K562 (cell line): ENCODE measurements around the gene MAP2K7. TPM values are rescaled to one million over a fixed set of nuclear protein-coding genes. Genes with fewer than 3 reads are reported as not detected.

Source experiments
- CHD1 ChIP-seq: fragments of 200-600 bp; sonication (generic); IDR thresholded peaks from one replicate; pipeline ENCODE4 v1.6.1; 2012; ENCODE audit warnings: mild to moderate bottlenecking, moderate library complexity, low read length, inconsistent platforms
- CREB1 ChIP-seq, 2 experiments: sonication (generic) in 1 of 2; formaldehyde crosslinking in 1 of 2; IDR thresholded peaks; 2 replicates each; pipeline versions ENCODE4 v1.6.1 to v1.8.0; 2012 to 2022; ENCODE audit warnings: inconsistent platforms in 1 of 2, mild to moderate bottlenecking in 1 of 2, missing genetic modification reagents in 1 of 2, moderate library complexity in 1 of 2
- ESRRA ChIP-seq: fragments of 450-650 bp; IDR thresholded peaks from 2 replicates; pipeline ENCODE4 v1.6.1; 2014; ENCODE audit warnings: low read depth, mild to moderate bottlenecking, moderate library complexity, borderline replicate concordance
- FOSL1 ChIP-seq: fragments of 200-800 bp; sonication (Bioruptor generic); conservative IDR thresholded peaks from 2 replicates; pipeline ENCODE4 v1.6.1; 2016; ENCODE audit warnings: missing genetic modification characterization, missing compliant biosample characterization
- KDM4B ChIP-seq, 2 experiments: fragments of 450-650 bp in 1 of 2; sonication (generic) in 1 of 2; IDR thresholded peaks; 2 replicates each; pipeline ENCODE4 v1.6.1; 2016 to 2017; ENCODE audit warnings: borderline replicate concordance in 2 of 2, antibody characterized with exemption in 1 of 2, low read depth in 1 of 2, mild to moderate bottlenecking in 1 of 2
- LARP7 ChIP-seq: fragments of 450-650 bp; IDR thresholded peaks from 2 replicates; pipeline ENCODE4 v1.6.1; 2016
- MXI1 ChIP-seq: IDR thresholded peaks from 2 replicates; pipeline ENCODE4 v1.6.1; 2011; ENCODE audit warnings: low read depth, mild to moderate bottlenecking, improper control_type of control experiment, low read length
- PML ChIP-seq: IDR thresholded peaks from 2 replicates; pipeline ENCODE4 v1.6.1; 2012; ENCODE audit warnings: low read length, inconsistent platforms
- PTBP1 ChIP-seq: fragments of 200-400 bp; formaldehyde crosslinking; IDR thresholded peaks from 2 replicates; pipeline ENCODE4 v1.6.1; 2017; ENCODE audit warnings: low read depth, low read length
- PTTG1 ChIP-seq: fragments of 450-650 bp; IDR thresholded peaks from 2 replicates; pipeline ENCODE4 v1.6.1; 2016; ENCODE audit warnings: low read depth, mild to moderate bottlenecking, missing genetic modification characterization, missing compliant biosample characterization
- RAD21 ChIP-seq, 2 experiments: fragments of 250-450 bp in 1 of 2; fragments of 450-650 bp in 1 of 2; sonication (Bioruptor Pico) in 1 of 2; formaldehyde crosslinking in 1 of 2; IDR thresholded peaks in 1 of 2; conservative IDR thresholded peaks in 1 of 2; 2 replicates each; pipeline versions ENCODE4 v1.4.0 to v1.8.0; 2020 to 2022; ENCODE audit warnings: mild to moderate bottlenecking in 2 of 2, moderate library complexity in 1 of 2
- TAF15 ChIP-seq: fragments of 200-400 bp; formaldehyde crosslinking; IDR thresholded peaks from 2 replicates; pipeline ENCODE4 v1.6.1; 2017; ENCODE audit warnings: mild to moderate bottlenecking, low read depth, low read length, moderate library complexity
- ZKSCAN1 ChIP-seq: fragments of 150-350 bp; IDR thresholded peaks from 2 replicates; pipeline ENCODE4 v1.6.1; 2016; ENCODE audit warnings: low read depth, low read length
- ZKSCAN3 ChIP-seq: fragments of 250-450 bp; sonication (Bioruptor Pico); IDR thresholded peaks from 2 replicates; pipeline ENCODE4 v1.4.0; 2020
- ZNF3 ChIP-seq: fragments of 250-450 bp; sonication (Bioruptor Pico); IDR thresholded peaks from 2 replicates; pipeline ENCODE4 v1.5.0; 2021; ENCODE audit warnings: mild to moderate bottlenecking, moderate library complexity
- polyA plus RNA-seq, 8 experiments: library from polyadenylated mRNA; depleted of rRNA in 4 of 8; stranded (reverse) in 5 of 8; unstranded in 3 of 8; fragments of >200 nt; fragmentation: Nextera tagmentation in 2 of 8; fragmentation: Illumina TruSeq in 1 of 8; extraction: Ambion mirVana in 2 of 8; extraction: Trizol in 1 of 8; gene quantifications; 2 replicates each; pipeline versions ENCODE4 v1.2.1 to v1.2.3, GENCODE V29; 2011 to 2014; ENCODE audit warnings: inconsistent platforms in 1 of 8, missing spikeins in 1 of 8
- total RNA-seq, 7 experiments: library from RNA; depleted of rRNA in 6 of 7; stranded (reverse); fragments of >200 nt in 6 of 7; fragmentation: Illumina TruSeq in 2 of 7; extraction: Trizol in 2 of 7; gene quantifications; 2 replicates each; pipeline versions ENCODE4 v1.2.1 to v1.2.3, GENCODE V29; 2011 to 2021; ENCODE audit warnings: low replicate concordance in 1 of 7
- TF ChIP-seq, protein P1 (sequence below): sonication (generic); formaldehyde crosslinking; IDR thresholded peaks from 2 replicates; pipeline ENCODE4 v1.8.1; 2023; ENCODE audit warnings: mild to moderate bottlenecking, missing genetic modification reagents
- TF ChIP-seq, protein P2 (sequence below): fragments of 450-650 bp; IDR thresholded peaks from 2 replicates; pipeline ENCODE4 v1.6.1; 2018; ENCODE audit not compliant: partially characterized antibody
- TF ChIP-seq, protein P3 (sequence below): sonication (generic); formaldehyde crosslinking; IDR thresholded peaks from 2 replicates; pipeline ENCODE4 v1.8.0; 2023; ENCODE audit warnings: mild to moderate bottlenecking, missing genetic modification reagents
- TF ChIP-seq, protein P4 (sequence below): fragments of 200-800 bp; sonication (Bioruptor generic); IDR thresholded peaks from 2 replicates; pipeline ENCODE4 v1.6.1; 2017; ENCODE audit warnings: missing genetic modification characterization, missing compliant biosample characterization

Gene MAP2K7
- total and polyA plus RNA-seq, 9 of the 15 experiments (the other 6 are each of a cell fraction or from before 2014, with no cell fraction given): 0.51 to 45.8 (median 14.1) TPM

DNA sequence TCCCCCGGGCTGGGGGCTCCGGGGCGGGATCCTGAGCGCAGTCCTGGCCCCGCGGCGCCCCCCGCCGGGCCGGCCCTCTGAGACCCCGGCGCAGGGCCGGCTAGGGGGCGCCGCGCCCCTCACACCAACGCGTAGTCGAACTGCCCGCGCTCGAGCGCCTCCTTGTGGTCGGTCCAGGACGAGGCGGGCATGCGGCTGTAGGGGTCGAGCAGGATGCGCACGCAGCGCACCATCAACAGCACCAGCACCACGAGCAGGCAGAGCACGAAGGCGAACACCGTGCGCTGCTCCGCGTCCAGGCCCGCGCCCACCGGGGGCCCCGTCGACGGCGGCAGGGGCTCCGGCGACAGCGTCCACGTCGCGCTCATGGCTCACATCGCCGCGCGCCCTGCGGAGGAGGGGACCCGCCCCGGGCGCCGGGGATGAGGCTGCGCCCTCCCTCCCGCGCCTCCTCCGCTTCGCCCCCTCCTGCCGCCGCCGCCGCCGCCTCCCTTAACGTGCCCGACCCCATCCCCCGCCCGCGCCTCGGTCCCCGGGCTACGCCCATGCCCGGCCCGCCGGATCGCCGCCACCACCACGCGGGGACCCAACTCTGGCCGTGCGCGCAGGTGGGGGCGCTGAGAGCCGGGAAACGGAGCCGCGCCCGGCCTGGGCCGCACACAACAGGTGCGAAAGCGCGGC lies 21.6 kb downstream of the MAP2K7 start (continued):
- TF ChIP-seq, protein P1, sequence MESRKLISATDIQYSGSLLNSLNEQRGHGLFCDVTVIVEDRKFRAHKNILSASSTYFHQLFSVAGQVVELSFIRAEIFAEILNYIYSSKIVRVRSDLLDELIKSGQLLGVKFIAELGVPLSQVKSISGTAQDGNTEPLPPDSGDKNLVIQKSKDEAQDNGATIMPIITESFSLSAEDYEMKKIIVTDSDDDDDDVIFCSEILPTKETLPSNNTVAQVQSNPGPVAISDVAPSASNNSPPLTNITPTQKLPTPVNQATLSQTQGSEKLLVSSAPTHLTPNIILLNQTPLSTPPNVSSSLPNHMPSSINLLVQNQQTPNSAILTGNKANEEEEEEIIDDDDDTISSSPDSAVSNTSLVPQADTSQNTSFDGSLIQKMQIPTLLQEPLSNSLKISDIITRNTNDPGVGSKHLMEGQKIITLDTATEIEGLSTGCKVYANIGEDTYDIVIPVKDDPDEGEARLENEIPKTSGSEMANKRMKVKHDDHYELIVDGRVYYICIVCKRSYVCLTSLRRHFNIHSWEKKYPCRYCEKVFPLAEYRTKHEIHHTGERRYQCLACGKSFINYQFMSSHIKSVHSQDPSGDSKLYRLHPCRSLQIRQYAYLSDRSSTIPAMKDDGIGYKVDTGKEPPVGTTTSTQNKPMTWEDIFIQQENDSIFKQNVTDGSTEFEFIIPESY (CRISPR knock-in tag): peak; percentile 67
- TF ChIP-seq TAF15 (no peak), ZKSCAN1 (no peak), PML (no peak), KDM4B (IDR thresholded peaks at IDR 0.05; ENCODE audit: borderline replicate concordance in 2 of 2, low read depth in 1 of 2) (no peak), PTTG1 (tag) (no peak), LARP7 (no peak), FOSL1 (tag) (no peak), ESRRA (no peak), RAD21 (CRISPR knock-in tag; conservative IDR thresholded peaks at IDR 0.05 in 1 of 2, IDR thresholded peaks at IDR 0.05 in 1 of 2) (peak; percentile 52 to 77), MXI1 (0 out of 2 replicates have a peak, but pooled peaks have one; percentile 23), ZNF3 (CRISPR knock-in tag) (no peak), PTBP1 (0 out of 2 replicates have a peak, but pooled peaks have one; percentile 19), CREB1 (IDR thresholded peaks at IDR 0.05) (peak; percentile 26; the same call in 1 of the 2 replicates), CREB1 (CRISPR knock-in tag; IDR thresholded peaks at IDR 0.05) (peak; percentile 74; the same call in 1 of the 2 replicates), ZKSCAN3 (no peak), CHD1 (no peak)
- TF ChIP-seq, protein P2, sequence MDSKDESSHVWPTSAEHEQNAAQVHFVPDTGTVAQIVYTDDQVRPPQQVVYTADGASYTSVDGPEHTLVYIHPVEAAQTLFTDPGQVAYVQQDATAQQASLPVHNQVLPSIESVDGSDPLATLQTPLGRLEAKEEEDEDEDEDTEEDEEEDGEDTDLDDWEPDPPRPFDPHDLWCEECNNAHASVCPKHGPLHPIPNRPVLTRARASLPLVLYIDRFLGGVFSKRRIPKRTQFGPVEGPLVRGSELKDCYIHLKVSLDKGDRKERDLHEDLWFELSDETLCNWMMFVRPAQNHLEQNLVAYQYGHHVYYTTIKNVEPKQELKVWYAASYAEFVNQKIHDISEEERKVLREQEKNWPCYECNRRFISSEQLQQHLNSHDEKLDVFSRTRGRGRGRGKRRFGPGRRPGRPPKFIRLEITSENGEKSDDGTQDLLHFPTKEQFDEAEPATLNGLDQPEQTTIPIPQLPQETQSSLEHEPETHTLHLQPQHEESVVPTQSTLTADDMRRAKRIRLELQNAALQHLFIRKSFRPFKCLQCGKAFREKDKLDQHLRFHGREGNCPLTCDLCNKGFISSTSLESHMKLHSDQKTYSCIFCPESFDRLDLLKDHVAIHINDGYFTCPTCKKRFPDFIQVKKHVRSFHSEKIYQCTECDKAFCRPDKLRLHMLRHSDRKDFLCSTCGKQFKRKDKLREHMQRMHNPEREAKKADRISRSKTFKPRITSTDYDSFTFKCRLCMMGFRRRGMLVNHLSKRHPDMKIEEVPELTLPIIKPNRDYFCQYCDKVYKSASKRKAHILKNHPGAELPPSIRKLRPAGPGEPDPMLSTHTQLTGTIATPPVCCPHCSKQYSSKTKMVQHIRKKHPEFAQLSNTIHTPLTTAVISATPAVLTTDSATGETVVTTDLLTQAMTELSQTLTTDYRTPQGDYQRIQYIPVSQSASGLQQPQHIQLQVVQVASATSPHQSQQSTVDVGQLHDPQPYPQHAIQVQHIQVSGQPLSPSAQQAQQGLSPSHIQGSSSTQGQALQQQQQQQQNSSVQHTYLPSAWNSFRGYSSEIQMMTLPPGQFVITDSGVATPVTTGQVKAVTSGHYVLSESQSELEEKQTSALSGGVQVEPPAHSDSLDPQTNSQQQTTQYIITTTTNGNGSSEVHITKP: no peak
- TF ChIP-seq, protein P3, sequence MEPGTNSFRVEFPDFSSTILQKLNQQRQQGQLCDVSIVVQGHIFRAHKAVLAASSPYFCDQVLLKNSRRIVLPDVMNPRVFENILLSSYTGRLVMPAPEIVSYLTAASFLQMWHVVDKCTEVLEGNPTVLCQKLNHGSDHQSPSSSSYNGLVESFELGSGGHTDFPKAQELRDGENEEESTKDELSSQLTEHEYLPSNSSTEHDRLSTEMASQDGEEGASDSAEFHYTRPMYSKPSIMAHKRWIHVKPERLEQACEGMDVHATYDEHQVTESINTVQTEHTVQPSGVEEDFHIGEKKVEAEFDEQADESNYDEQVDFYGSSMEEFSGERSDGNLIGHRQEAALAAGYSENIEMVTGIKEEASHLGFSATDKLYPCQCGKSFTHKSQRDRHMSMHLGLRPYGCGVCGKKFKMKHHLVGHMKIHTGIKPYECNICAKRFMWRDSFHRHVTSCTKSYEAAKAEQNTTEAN (CRISPR knock-in tag): 0 out of 2 replicates have a peak, but pooled peaks have one; percentile 77
- TF ChIP-seq, protein P4, sequence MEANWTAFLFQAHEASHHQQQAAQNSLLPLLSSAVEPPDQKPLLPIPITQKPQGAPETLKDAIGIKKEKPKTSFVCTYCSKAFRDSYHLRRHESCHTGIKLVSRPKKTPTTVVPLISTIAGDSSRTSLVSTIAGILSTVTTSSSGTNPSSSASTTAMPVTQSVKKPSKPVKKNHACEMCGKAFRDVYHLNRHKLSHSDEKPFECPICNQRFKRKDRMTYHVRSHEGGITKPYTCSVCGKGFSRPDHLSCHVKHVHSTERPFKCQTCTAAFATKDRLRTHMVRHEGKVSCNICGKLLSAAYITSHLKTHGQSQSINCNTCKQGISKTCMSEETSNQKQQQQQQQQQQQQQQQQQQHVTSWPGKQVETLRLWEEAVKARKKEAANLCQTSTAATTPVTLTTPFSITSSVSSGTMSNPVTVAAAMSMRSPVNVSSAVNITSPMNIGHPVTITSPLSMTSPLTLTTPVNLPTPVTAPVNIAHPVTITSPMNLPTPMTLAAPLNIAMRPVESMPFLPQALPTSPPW (CRISPR knock-in tag): peak; percentile 64
